GM10266 (cell line): ENCODE measurements around the gene NTM.

ENCODE experiments used
- DNase-seq: peaks from one replicate; pipeline ENCODE4 v3.0.0; 2012; ENCODE audit errors: extremely low spot score
- TF ChIP-seq, protein P1 (sequence below): IDR thresholded peaks from 2 replicates; pipeline ENCODE4 v1.5.1; 2012; ENCODE audit warnings: mild to moderate bottlenecking, low read depth; ENCODE audit not compliant: control insufficient read depth, insufficient read depth; ENCODE audit errors: missing control alignments

The NTM gene

DNA sequence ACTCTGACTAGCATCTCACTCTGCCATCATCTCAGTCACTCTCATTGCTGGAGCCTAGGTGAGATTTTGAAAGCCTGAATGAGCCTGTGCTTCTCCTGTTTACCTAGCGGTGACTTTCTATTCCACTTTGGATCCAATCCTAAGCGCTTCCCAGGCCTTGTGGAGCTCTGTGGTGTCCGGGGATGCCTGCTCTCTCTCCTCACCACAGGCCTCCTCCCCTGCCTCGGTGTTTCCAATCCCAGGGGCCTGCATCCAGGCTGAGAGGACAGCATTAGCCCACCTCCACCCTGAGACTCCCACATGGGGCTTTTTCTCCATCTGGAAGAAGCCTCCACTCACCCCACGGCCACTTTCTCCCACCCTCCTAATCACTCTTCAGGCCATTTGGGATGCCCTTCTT lies 380.3 kb downstream of the NTM start:
- TF ChIP-seq, protein P1, sequence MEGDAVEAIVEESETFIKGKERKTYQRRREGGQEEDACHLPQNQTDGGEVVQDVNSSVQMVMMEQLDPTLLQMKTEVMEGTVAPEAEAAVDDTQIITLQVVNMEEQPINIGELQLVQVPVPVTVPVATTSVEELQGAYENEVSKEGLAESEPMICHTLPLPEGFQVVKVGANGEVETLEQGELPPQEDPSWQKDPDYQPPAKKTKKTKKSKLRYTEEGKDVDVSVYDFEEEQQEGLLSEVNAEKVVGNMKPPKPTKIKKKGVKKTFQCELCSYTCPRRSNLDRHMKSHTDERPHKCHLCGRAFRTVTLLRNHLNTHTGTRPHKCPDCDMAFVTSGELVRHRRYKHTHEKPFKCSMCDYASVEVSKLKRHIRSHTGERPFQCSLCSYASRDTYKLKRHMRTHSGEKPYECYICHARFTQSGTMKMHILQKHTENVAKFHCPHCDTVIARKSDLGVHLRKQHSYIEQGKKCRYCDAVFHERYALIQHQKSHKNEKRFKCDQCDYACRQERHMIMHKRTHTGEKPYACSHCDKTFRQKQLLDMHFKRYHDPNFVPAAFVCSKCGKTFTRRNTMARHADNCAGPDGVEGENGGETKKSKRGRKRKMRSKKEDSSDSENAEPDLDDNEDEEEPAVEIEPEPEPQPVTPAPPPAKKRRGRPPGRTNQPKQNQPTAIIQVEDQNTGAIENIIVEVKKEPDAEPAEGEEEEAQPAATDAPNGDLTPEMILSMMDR = no peak
- DNase-seq = no peak

DNA sequence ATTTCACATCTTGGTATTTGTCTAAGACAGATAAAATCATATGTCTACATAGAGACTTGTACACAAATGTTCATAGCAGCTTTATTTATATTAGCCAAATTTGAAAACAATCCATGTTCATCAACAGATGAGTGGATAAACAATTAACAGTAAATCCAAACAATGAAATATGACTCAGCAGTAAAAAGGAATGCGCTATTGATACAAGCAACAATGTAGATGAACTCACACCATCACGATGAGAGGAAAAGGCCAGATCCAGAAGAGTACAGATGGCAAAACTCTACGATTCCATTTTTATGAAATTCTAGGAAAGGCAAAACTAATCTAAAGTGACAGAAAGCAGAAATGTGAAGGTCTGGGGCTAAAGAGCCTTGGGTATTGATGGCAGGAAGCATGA lies 384.3 kb downstream of the NTM start:
- DNase-seq = no peak
- TF ChIP-seq, protein P1 = no peak

DNA sequence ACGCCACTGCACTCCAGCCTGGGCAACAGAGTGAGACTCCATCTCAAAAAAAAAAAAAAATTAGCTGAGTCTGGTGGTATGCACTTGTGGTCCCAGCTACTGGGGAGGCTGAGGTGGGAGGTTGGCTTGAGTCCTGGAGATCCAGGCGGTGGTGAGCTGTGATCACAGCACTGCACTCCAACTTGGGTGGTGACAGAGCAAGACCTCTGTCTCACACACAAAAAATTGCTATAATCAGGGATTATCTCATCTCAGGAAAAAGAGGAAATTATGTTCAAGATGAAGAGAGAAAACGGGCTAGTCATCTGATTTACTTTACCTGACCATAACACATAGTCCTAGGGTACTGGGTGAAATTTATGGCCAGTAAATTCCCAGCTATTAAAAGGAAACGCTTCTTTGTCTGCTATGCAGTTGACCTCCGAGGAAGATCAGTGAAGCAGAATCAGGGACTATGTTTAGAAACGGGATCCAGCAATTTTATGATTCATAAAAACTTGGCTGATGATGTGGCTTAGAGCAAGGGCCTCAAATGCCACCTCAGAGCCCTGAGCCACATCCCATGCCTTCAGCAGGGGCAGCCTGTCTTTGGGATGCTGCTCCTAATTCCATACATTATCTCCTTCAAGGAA lies 386.2 kb downstream of the NTM start:
- DNase-seq = no peak
- TF ChIP-seq, protein P1 = no peak

DNA sequence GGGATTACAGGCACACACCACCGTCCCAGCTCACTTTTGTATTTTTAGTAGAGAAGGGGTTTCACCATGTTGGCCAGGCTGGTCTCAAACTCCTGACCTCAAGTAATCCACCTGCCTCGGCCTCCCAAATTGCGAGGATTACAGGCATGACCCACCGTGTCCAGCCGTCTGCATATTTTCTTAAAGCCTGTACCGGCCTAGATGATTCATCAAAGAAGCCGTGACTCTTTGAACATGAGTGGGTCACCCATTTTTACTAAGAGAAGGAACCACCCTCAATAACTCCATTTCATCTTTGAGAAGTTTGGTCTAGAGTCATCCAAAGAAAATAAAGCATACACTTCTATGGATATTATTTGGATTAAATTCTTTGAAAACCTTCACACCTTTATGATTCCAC lies 388.3 kb downstream of the NTM start:
- TF ChIP-seq, protein P1 = no peak
- DNase-seq = no peak

DNA sequence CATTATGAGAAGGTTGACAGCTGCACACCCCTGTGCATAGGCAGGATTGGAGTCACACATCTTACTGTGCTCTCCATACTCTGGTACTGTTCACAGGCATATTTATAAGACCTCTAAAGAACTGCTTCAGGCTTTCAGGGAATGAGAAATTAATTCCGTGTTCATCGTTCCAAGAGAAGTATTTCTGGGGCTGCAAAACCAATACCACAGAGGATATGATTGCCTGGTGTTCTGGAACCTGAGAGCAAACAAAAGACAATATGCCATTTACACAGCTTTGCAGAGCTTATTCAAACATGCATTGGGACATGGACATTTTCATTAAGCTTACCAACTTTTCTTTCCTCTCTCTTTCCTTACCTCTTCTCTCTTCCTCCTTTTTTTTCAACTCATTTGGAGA lies 388.7 kb downstream of the NTM start:
- TF ChIP-seq, protein P1 = no peak
- DNase-seq = no peak

DNA sequence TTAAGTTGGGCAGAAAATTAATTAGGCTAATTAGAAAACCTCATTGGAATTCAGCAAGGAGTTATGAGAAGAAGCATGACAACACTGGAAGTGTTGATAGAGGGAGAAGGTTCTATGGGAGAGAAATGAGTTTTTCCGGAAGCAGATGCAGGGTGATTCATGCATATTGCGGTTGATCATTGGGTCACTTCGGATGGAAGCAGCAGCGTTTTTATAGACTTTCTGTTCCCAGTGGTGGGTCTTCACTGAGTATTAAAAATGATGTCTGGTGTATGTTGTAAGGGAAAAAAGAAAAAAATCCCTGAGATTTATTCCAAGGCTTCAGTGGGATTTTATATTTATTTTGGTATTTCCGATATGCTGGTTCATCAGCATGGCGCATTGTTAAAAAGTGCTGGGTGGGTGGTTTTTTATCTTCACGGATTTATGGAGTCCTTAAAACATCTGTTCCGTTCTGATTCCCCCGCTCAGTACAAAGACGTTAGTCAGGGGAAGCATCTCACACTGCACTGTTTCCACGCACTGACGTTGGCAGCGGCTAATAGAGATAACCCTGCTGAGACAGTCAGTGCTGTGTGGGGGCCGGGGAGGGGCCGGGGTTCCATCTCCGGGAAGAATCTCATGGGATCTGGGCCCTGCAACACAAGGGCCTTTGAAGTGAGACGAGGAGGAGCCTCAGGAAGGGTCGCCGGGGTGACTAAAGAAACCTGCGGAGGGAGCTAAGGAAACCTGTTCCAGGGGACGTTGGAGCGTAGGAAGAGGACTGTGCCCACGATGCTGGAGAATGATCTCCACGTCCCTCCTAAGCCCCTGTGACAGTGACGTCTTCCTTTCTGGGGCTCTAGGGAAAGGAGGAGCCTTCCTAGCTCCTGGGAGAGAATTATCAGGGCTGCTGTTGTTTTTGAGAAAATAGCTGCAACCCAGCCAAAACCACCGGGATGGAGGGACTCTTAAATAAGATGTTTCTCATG lies 390.0 kb downstream of the NTM start:
- TF ChIP-seq, protein P1 = no peak
- no peak for DNase-seq
